Thyroid gland (tissue), 4 donors: Measurements from ENCODE around the gene ACOX3. TPM values are rescaled to one million over a fixed set of nuclear protein-coding genes. Genes with fewer than 3 reads are reported as not detected.
"Not testable (repeated sequence)": the region's sequence is repeated elsewhere in the genome, so short reads cannot be mapped to it uniquely, and the experiment has no call there.

Experiments
- DNase-seq, 2 donors: peaks; one replicate each; pipeline ENCODE4 v3.0.0-alpha.2; 2019
- H3K27ac ChIP-seq, 3 donors: fragments of 200-600 bp; sonication (generic); 1 replicate in 2 of 3; 2 replicates in 1 of 3; pipeline ENCODE4 v1.5.1; 2016 to 2019; ENCODE audit warnings: mild to moderate bottlenecking in 1 of 3, moderate library complexity in 1 of 3
- H3K27me3 ChIP-seq: fragments of 200-600 bp; sonication (generic); one replicate; pipeline ENCODE4 v1.5.1; 2019
- H3K36me3 ChIP-seq, 2 donors: fragments of 200-600 bp; sonication (generic); one replicate each; pipeline ENCODE4 v1.5.1; 2016 to 2019
- H3K4me1 ChIP-seq, 2 donors: fragments of 200-600 bp; sonication (generic); one replicate each; pipeline ENCODE4 v1.5.1; 2017 to 2019
- H3K4me3 ChIP-seq, 3 donors: fragments of 200-600 bp; sonication (generic); replicated peaks in 1 of 3; 1 replicate in 2 of 3; 2 replicates in 1 of 3; pipeline ENCODE4 v1.5.1; 2016; ENCODE audit warnings: mild to moderate bottlenecking in 1 of 3
- H3K9me3 ChIP-seq: fragments of 200-600 bp; sonication (generic); one replicate; pipeline ENCODE4 v1.5.1; 2017
- CTCF ChIP-seq, 6 experiments: fragments of 200-600 bp in 3 of 6; fragments of 450-650 bp in 3 of 6; sonication (generic) in 3 of 6; IDR thresholded peaks; one replicate each; pipeline ENCODE4 v1.5.1; 2016 to 2019; ENCODE audit warnings: antibody characterized with exemption in 6 of 6, mild to moderate bottlenecking in 2 of 6, inconsistent platforms in 1 of 6, moderate library complexity in 1 of 6
- POLR2A ChIP-seq, 2 donors: fragments of 450-650 bp; IDR thresholded peaks; one replicate each; pipeline ENCODE4 v1.6.1; 2017; ENCODE audit warnings: antibody characterized with exemption in 2 of 2, mild to moderate bottlenecking in 2 of 2, moderate library complexity in 1 of 2
- WGBS, 2 donors: methylation state at CpG; one replicate each; pipeline ENCODE4 v1.1.5; 2017; 5-methylcytosine and 5-hydroxymethylcytosine counted together
- intact Hi-C: fragments of 100-400 bp; cut with DNase I; formaldehyde crosslinking; loops from one replicate; pipeline ENCODE4 v1.15.1; 2023
- total RNA-seq, 4 donors: library from RNA; depleted of rRNA; stranded (reverse); fragments of >200 nt; gene quantifications; one replicate each; pipeline ENCODE4 v1.2.3, GENCODE V29; 2016

The ACOX3 gene
- total RNA-seq, 4 donors from 2014 or later = 28.2 to 61.8 (median 47.7) TPM

GRCh38 chr4:8407756-8408155 lies 32.8 kb downstream of the ACOX3 start:
- Histone ChIP-seq H3K27me3 (no peaks in the 10 kb centered on the region), H3K9me3 (no peaks in the 10 kb centered on the region), H3K36me3 (peaks cover 21 to 28% of the 10 kb centered on the region in 2 donors), H3K4me3 (no peak overlapping the region), H3K27ac (no peak overlapping the region), H3K4me1 (peaks cover 2 to 6% of the 10 kb centered on the region in 2 donors)
- TF ChIP-seq CTCF (IDR thresholded peaks at IDR 0.05) (no peak), POLR2A (IDR thresholded peaks at IDR 0.05) (no peak)
- DNase-seq = no peak
- 95 to 97% methylated on average over 9 of the region's 9 CpGs for WGBS, 2 donors
- intact Hi-C loops = loop anchor here (5.0 to 10.0 kb wide), 2 partner anchors 93 to 145 kb away; no protein-coding TSS in a partner anchor

GRCh38 chr4:8407316-8407715 lies 33.2 kb downstream of the ACOX3 start:
- peaks cover 21 to 28% of the 10 kb centered on the region in 2 donors for H3K36me3 ChIP-seq
- intact Hi-C loops = loop anchor here (5.0 to 10.0 kb wide), 2 partner anchors 93 to 145 kb away; no protein-coding TSS in a partner anchor
- WGBS, 2 donors = 97% methylated on average over 14 of the region's 14 CpGs
- H3K27me3 ChIP-seq = no peaks in the 10 kb centered on the region
- no peak for TF ChIP-seq CTCF (IDR thresholded peaks at IDR 0.05)
- TF ChIP-seq POLR2A (IDR thresholded peaks at IDR 0.05) = no peak
- H3K9me3 ChIP-seq = no peaks in the 10 kb centered on the region
- no peak overlapping the region for H3K4me3 ChIP-seq
- peaks cover 7 to 10% of the 10 kb centered on the region in 2 donors for H3K4me1 ChIP-seq
- H3K27ac ChIP-seq = no peak overlapping the region
- no peak for DNase-seq

- DNase-seq = peak; percentile 82 to 84
- 56 to 61% methylated on average over 7 of the region's 7 CpGs for whole genome bisulfite sequencing, 2 donors
- H3K9me3 ChIP-seq, H3K27ac ChIP-seq, H3K27me3 ChIP-seq, H3K4me3 ChIP-seq: not testable (repeated sequence)
- H3K4me1 ChIP-seq = peaks cover 11 to 15% of the 10 kb centered on the region in 2 donors
- H3K36me3 ChIP-seq = peaks cover 21 to 28% of the 10 kb centered on the region in 2 donors
- TF ChIP-seq CTCF (IDR thresholded peaks at IDR 0.05) = peak in 5 of 6 experiments; percentile 37 to 74 (median 59)
- intact Hi-C loops = loop anchor here (5.0 to 10.0 kb wide), 2 partner anchors 92 to 145 kb away; no protein-coding TSS in a partner anchor
Observed at GRCh38 chr4:8406887-8407286, 33.6 kb downstream of the ACOX3 start.

GRCh38 chr4:8405516-8405875 lies 35.0 kb downstream of the ACOX3 start:
- peaks cover 15 to 24% of the 10 kb centered on the region in 2 donors for H3K4me1 ChIP-seq
- intact Hi-C loops = loop anchor here (5.0 to 10.0 kb wide), 2 partner anchors 91 to 143 kb away; no protein-coding TSS in a partner anchor
- no peaks in the 10 kb centered on the region for H3K9me3 ChIP-seq
- peaks cover 21 to 28% of the 10 kb centered on the region in 2 donors for H3K36me3 ChIP-seq
- DNase-seq = no peak
- TF ChIP-seq CTCF (IDR thresholded peaks at IDR 0.05) = no peak
- TF ChIP-seq POLR2A (IDR thresholded peaks at IDR 0.05) = no peak
- no peaks in the 10 kb centered on the region for H3K27me3 ChIP-seq
- no peak overlapping the region for H3K27ac ChIP-seq
- WGBS, 2 donors = 91 to 97% methylated on average over 8 to 9 of the region's 9 CpGs
- no peak overlapping the region for H3K4me3 ChIP-seq

- Histone ChIP-seq H3K27me3 (no peaks in the 10 kb centered on the region), H3K4me1 (peaks cover 15 to 24% of the 10 kb centered on the region in 2 donors), H3K27ac (no peak overlapping the region), H3K9me3 (no peaks in the 10 kb centered on the region), H3K4me3 (no peak overlapping the region), H3K36me3 (peaks cover 21 to 26% of the 10 kb centered on the region in 2 donors)
- TF ChIP-seq CTCF (IDR thresholded peaks at IDR 0.05) (no peak), POLR2A (IDR thresholded peaks at IDR 0.05) (no peak)
- intact Hi-C loops = loop anchor here (5.0 to 10.0 kb wide), 2 partner anchors 90 to 143 kb away; no protein-coding TSS in a partner anchor
- DNase-seq = no peak
- 91 to 94% methylated on average over 14 of the region's 14 CpGs for WGBS, 2 donors
Observed at GRCh38 chr4:8404791-8405515, 35.6 kb downstream of the ACOX3 start.
